HG03575 (cell line): ENCODE data around the gene CDH4.

Experiments used
- ATAC-seq: cut with Tn5 transposase; IDR thresholded peaks from one replicate; pipeline ENCODE4 v1.9.1; 2021; ENCODE audit not compliant: unreplicated experiment, insufficient number of reproducible peaks, low FRiP score; ENCODE audit errors: extremely low read depth

CDH4 gene

DNA sequence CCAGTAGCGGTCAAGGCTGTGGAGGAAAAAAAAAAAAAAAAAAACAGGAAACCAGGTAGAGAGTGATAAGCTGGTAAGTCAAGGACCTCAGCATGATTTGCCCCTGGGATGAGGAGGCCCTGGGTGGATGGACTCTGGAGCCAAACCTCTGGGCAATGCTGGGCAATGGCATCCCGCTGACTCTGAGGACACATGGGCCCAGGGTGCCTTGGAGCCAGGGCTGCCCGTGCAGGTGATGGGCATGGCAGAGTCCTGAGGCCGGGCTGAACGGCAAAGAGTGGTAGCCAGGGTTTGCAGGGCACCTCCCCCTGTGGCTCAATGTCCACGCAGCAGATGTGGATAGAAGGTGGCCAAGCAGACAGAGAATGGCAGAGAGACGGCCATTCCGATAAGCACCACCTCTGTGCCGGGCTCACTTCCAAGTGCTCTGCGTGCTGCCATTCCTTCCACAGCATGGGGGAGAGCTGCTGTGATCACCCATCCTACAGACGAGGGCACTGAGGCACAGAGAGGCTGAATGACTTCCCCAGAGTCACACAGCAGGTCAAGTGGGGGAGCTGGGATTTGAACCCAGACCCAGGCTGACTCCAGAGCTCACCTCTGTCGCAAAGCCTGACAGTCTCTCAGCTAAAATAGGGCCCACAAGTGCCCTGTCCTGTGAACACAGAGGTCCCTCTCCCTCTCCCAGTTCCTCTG is 353.9 kb downstream of the CDH4 start:
- ATAC-seq: no peak

DNA sequence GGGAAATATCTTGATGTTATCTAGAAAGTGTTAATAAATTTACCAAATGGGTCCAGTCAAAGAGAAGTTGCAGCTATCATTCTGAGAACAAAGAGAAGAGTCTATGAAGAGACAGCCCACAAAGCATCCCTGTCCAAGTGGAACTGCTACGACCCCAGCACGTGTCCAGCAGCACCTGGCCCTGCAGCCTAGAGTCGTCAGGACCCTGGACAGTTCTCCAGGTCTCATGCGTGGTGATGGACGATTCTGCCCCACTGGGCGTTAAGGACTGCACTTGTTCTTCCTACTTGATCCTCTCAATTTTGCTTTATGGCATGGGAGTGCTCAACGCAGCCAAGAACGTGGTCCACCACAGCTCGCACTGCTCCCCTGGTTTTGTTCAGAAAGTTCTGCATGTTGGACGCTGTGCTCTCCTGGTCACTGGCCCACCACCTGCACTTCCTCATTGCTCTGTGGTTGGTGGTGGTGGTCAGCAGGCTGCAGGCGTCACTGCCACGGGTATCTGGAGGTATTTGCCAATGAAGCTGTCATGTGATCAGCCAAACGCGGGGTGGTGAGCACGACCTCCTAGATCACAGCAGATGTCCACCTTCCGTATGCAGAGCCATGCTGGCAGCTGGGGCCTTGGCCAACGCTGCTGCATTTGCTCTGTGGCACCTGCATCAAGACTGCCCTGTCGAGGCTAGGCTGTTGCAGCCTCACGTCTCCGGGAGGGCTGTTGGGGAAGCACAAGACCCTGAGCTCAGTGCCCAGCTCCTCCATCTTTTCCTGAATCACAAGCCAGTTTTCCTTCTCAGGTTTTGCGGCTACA is 356.4 kb downstream of the CDH4 start:
- no peak for ATAC-seq

DNA sequence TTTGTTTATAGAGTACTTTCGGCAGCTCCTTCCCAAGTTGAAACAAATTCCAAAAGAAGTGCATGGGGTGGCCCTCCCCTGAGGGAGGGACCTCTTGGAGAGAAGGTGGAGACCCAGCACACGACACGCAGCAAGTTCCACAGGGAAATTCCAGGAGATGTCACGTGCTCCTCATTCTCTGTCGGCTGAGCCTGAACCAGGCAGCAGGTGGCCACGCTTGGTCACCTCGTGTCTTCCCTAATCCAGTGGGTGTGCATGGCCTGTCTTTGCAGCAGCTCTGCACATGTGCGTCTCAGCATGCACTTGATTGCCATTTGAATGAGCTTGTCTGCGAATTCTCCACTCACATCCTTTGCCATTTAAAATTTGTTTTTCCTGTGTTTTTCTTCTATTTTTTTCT is 357.4 kb downstream of the CDH4 start:
- ATAC-seq: no peak

DNA sequence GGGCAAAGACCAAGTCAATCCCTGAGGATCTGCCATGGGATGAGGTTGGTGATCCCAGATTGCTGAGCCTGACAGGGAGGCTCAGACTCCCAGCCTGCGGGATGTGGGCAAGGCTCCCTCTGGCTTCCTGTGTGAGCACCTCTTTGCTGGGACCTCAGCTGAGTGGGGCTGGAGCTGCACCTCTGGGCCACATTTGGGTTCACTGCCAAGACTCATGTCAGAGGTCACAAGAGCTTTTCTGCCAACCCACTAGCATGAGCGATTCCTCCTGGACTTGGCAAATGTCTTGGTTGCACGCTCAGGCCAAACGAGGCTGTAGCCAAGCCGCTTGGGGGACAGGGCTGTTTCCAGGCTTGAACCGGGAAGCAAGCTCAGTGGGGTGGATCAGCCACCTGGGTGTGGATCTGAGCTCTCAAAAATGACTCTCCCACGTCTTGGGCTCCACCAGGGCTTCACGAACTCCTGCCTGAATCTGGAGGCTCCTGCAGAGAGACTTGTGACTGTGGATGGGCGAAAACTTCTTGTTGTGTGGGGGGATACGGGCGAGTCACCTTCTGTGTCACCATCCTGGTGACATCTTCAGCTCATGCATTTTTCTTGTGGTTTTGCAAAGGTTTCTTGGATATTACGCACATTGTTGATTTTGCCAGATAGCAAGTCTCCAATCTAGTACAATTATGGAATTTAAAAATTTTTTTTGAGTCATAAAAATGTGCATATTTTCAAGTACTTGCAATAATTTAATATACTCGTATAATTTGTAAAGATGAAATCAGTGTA is 359.5 kb downstream of the CDH4 start:
- no peak for ATAC-seq

GRCh38 chr20:61613917-61614705 is 362.1 kb downstream of the CDH4 start:
- no peak for ATAC-seq

- no peak for ATAC-seq
These were observed 362.6 kb downstream of the CDH4 start for GRCh38 chr20:61614706-61615100.

DNA sequence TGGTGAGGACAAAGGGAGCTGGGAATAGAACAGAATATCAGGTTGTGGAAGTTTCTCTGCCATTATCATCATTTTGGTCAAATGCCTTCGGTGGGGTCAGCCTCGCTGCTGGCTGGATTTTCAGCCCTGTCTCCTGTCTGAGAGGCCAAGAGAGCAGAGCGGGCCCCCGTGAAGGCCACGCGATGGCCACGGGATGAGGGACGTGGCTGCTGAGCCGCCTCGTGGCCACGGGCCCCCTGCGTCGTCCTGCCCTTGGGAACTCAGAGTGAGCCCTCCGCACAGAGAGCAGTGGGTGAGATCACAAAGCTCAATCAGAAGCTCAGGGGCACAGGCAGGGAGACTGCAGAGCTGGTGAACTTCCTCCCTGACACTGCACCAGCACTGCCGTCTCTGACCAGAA is 363.7 kb downstream of the CDH4 start:
- ATAC-seq: no peak

DNA sequence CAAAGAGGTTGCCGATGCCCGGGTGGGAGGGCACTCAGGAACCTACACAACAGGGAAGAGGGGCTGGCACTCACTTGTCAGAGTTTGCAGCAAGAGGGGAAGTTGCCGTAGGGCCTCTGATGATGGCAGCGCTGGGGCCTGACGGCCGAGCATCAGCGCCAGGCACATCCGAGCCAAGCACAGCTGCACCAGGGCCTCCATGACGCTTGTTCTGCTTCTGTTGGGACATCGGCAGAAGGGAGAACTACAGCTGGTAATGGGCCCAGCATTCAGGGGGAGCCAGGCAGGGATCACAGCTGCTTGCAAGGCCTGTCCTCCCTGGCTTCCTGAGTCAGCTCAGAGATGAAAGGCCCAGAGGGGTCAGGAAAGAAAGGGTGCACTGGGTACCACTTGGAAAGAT is 367.7 kb downstream of the CDH4 start:
- ATAC-seq: no peak

DNA sequence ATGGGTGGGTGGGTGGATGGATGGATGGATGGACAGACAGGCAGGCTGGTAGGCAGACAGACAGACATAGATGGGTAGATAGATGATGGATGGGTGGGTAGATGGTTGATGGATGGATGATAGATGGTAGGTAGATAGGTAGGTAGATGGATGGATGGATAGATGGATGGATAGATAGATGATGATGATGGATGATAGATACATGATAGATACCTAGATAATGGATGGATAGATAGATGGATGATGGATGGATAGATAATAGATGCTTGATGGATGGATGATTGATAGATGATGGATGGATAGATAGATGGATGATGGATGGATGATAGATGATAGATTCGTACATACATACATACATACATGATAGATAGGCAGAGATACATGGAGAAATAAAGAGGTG is 368.1 kb downstream of the CDH4 start:
- ATAC-seq: no peak

- no peak for ATAC-seq
These were observed 369.1 kb downstream of the CDH4 start for GRCh38 chr20:61621035-61621730.

- ATAC-seq: no peak
These were observed 369.8 kb downstream of the CDH4 start for GRCh38 chr20:61621852-61622251.

- ATAC-seq: no peak
These were observed 371.4 kb downstream of the CDH4 start for GRCh38 chr20:61623451-61623850.

- ATAC-seq: no peak
These were observed 373.2 kb downstream of the CDH4 start for GRCh38 chr20:61625246-61625645.

DNA sequence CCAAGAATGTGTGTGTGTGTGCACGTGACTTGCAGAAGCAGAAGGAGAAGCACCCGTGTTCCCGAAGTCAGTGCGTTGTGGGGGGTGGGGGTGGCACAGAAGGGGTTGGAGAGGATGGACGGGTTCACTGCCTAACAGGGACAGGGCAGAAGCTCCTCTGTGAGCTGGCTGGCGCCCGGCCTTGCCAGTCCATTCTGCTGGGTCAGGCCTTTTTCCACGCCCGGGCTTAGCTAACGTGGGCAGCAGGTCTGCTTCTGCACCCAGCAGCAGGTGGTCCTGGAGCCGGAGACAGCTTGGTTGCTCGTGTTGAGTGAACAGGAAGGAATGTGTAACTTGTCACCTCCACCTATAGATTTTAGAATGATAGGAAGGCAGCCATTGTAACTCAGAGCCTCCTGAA is 374.4 kb downstream of the CDH4 start:
- ATAC-seq: no peak

DNA sequence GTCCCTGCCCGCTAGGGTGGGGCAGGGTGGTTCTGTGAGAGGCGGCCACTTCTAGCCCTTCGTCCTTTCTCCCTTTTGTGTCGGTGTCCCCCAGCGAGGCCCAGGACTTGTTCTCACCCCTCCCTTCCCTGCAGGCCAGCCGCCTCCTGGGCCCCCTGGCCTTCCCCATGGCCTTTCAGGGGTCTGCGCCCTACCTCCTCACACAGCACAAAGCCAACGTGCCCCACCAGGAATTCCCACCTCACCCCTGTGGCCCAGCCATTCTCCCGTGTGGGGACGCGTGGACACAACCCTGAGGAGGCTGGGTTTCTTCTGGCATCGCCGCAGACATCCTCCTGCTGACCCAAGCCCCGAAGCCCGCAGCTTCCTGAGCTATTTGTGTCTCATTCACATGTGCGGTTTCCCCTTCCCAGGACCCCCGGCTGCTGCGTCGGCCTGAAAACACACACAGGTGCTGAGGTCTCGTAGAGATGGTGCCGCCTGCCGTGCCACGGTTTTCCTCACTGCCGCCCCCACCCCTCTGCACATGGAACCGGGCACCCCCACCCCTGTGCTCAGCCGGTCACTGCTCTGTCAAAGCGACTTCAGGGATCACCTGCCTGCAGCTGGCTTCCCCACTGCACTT is 375.8 kb downstream of the CDH4 start:
- ATAC-seq: no peak

DNA sequence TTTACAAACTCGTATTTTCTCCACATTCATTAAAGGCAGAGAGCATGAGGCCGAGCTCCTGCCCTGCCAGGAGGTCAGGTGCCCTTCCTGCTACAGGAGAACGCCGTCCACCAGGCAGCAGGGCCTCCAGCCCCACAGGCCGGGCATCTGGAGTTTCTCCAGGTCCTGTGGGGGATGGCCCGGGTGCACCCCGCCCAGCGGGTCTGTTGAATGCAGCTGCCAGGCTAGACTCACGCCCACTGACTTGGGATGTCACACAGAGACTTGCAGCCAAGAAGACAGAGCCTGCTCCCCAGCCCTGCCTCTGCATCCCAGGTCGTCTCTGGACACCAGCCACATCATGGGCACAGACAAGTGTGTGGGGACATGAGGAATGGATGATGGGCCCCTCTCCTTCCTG is 376.4 kb downstream of the CDH4 start:
- no peak for ATAC-seq

DNA sequence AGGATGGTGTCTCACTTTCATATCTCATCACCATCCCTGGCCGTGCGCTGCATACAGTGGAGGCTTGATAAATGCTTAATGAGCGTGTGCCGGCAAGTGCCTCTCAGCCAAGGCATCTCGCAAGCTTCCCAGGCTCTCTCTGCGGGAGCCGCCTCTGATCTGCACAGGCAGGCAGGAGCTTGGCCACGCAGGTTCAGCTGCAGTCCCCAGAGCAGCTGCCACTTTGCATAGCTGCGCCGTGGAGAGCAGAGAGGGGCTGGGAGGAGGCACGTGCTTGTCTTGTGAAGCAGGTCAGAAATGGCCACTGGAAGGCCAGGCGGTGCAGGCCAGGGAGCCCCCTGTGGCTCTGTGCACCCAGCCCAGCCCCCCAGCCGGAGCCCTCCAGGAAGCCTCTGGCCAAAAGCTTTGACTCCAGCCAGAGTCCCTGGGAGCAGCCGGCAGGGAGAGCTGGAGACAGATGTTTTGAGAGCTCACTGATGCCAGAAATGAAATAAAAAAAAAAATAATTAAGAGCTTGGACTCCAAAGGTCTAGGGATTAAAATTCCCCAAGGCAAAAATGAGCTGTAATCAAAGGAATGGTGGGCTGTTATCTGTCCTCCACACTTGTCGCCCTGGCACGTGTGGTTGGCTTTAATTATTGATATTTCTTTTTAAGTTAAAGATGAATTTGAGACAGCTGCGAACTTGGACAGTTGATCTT is 377.0 kb downstream of the CDH4 start:
- no peak for ATAC-seq
